Astrocyte of the hippocampus (primary cell): ENCODE data around the gene LY86.

Experiments used
- DNase-seq: peaks from one replicate; pipeline ENCODE4 v3.0.0; 2011; ENCODE audit warnings: low read depth, low spot score

LY86 gene

GRCh38 chr6:6622501-6622900 lies 34.0 kb downstream of the LY86 start:
- DNase-seq: no peak

GRCh38 chr6:6623553-6623952 lies 35.0 kb downstream of the LY86 start:
- DNase-seq: no peak

DNA sequence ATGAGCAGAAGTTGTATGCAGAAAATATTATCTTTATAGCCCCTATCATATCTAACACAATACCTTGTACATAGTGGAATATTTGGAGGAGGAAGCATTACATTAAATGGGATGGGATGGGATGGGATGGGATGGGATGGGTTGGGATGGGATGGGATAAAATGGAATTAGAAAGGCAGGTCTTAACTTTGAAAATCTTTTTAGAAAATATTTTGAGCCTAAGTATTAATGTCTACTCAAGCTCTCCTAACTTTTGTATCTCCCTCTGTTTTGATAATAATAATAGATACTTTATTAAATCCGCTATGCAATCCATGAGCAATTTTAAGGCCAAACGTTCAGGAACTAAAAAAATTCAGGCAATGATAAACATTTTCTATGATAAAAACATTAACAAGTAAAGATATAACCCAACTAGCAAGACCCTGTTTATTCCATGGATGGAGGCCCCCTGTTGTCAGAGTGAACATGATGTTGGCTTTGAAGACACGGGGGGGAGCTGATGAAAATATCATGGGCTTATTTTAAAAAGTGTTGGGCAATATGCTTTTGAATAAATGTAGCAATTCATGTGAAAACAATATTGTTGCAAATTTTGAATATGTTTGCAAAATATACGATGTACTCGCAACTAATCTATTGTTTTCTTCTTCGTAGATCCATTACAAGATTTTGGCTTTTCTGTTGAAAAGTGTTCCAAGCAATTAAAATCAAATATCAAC lies 35.9 kb downstream of the LY86 start:
- no peak for DNase-seq

GRCh38 chr6:6626187-6626586 lies 37.7 kb downstream of the LY86 start:
- no peak for DNase-seq

GRCh38 chr6:6629402-6629801 lies 40.9 kb downstream of the LY86 start:
- peak; percentile 54 for DNase-seq

- no peak for DNase-seq
Measured at GRCh38 chr6:6631053-6631452, 42.5 kb downstream of the LY86 start.

- DNase-seq: no peak
Measured at GRCh38 chr6:6631534-6632276, 43.2 kb downstream of the LY86 start.

- DNase-seq: no peak
Measured at GRCh38 chr6:6633898-6634734, 45.6 kb downstream of the LY86 start.

DNA sequence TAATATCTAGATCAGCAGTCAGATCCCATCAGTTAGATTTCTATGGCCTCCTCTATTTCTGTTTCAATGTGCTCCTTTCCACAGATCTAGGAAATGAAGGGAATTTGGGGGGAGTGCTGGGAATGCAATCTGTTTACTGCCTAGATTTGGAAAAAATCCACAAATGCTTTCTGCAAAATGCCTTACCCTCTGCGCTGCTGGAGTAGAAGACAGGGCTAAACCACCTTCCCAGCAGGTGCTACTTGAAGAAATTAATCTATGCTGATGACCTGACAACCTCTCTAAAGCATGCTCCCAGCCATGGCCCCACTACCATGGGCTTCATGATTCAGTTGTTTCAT lies 46.2 kb downstream of the LY86 start:
- no peak for DNase-seq

DNA sequence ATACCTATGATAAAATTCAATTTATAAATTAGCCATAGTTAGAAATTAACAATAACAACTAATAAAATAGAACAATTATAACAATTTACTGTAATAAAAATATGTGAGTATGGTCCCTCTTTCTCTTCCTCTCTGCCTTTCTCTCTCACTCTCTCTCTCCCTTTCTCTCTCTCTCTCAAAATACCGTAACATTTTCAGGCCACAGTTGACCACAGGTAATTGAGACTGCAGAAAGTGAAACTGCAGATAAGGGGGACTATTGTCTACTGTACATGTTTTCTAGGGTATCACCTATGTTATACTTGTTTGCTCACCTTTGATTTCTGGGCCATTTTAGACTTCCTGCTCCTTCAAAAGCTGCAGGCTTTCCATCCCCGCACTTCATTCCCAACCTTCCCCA lies 46.8 kb downstream of the LY86 start:
- DNase-seq: no peak

GRCh38 chr6:6635869-6636268 lies 47.3 kb downstream of the LY86 start:
- no peak for DNase-seq

GRCh38 chr6:6639572-6639971 lies 51.1 kb downstream of the LY86 start:
- DNase-seq: no peak

DNA sequence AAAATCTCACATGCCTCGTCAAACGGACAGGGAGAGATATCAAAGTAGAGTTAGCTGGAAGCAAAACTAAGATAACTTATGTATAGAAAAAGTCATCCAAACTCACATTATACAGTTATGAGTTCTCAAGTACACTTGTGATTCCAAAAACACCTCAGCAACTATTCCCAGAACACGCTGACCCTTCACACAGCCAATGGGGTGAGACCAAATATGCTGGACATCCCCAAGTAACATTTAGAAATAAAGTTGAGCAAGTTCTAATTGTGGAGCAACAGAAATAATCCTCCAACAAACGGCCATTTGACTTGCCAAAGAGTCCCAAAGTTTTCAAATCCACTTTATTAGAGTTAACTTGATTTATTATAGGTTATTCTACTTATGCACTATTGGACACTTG lies 52.4 kb downstream of the LY86 start:
- no peak for DNase-seq

GRCh38 chr6:6643398-6643797 lies 54.9 kb downstream of the LY86 start:
- DNase-seq: no peak

DNA sequence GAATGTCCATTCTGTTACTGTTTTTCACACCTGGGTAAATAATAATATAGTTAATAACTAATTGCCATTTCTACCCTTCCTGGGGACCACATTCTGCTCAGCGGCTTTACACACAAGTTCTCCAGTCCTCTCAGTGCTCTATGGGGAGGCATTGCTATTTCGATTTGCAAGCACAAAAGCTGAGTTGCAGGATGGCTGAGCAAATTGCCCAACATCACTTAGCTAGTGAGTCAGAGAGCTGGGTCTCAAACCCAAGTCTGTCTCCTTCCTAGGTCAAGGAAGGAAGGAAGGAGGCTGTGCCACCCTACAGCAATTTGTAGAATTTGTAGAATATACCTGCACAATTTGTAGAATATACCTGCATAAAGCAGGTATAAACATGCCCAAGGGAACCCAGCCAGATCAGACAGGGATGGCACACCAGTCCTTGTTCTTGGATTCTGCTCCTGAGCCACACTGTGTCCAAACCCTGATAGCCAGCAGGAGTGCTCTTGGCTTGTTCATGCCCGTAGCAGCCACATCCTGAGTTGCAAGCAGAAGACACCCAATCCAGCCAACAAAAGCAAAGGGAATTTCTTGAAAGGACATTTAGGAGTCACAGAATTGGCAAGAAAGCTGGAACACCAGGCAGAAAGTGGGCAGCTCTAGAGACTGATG lies 56.9 kb downstream of the LY86 start:
- no peak for DNase-seq

DNA sequence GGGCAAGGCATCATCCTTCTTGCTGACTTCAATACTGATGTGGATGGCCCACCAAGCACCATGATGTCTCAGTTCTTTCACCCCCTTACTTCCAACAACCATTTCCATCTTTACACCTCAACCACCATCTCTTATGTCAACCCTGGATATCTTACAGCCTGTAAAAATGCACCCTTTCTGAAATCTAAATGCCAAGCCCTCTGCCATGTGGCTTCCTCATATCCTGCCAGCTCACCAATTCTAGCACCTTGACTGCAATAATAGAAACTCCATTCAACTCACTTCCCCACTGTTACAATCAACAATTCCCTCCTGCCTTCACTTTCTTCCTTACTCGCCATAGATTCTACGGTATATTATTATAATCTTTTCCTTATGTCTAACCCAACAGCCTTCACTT lies 57.9 kb downstream of the LY86 start:
- DNase-seq: no peak

DNA sequence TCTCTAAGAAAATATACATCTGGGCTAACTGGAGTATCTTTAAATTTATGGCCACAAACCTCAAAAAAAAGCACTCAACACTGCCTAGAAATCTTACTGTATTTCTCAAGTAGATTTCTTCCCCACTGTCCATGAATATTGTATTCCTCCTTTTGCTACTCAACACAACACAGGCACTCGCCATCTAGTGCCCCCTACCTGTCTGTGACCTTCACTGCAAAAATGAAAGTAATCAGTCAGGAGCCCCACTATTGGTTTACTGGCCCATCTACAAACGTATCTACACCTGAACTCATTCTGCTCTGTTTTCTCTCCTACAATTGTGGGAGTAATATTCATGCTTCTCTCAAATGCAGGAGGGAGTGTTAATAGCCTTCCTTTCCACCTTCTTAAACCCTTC lies 58.3 kb downstream of the LY86 start:
- DNase-seq: no peak

DNA sequence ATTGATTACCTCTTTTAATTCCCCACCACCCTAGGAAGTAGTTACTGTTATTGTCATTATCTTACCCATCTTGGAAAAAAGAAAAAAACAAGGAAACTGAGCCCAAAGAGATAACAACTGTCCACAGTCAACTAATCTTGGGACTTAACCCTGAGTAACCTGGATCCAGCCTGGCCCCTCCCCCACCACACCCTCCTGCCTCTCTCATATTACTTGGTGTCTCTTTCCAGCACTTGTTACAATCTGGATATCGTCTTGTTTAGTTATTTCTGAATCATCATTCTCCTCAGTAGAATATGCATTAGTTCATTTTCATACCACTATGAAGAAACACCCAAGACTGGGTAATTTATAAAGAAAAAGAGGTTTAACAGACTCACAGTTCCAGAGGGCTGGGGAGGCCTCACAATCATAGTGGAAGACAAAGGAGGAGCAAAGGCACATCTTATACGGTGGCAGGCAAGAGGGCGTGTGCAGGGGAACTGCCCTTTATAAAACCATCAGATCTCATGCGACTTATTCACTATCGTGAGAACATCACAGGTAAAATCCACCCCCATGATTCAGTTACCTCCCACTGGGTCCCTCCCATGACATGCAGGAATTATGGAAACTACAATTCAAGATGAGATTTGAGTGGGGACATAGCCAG lies 60.3 kb downstream of the LY86 start:
- no peak for DNase-seq

GRCh38 chr6:6649824-6650349 lies 61.4 kb downstream of the LY86 start:
- no peak for DNase-seq

DNA sequence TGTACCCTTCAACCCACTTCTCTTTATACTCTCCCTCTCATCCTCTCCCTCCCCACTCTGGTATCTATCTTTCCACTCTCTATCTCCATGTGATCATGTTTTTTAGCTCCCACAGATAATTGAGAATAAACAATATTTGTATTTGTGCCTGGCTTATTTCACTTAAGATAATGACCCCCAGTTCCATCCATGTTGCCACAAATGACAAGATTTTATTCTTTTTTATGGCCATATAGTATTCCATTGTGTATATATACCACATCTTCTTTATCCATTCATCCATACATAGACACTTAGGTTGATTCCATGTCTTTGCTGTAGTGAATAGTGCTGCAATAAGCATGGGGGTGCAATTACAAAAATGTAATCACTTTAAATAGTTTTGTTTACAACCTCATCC lies 62.3 kb downstream of the LY86 start:
- DNase-seq: no peak

GRCh38 chr6:6651335-6651734 lies 62.8 kb downstream of the LY86 start:
- no peak for DNase-seq
